ENCODE measurements around the gene REM2. TPM values are rescaled to one million over a fixed set of nuclear protein-coding genes. Genes with fewer than 3 reads are reported as not detected.

The REM2 gene
- total RNA-seq, 1 donor, result 0.09 TPM

- no peak for TF ChIP-seq CTCF (IDR thresholded peaks at IDR 0.05; ENCODE audit: insufficient read depth, low read length)
- no peak for DNase-seq (ENCODE audit: low read depth)
- H3K4me3 ChIP-seq (ENCODE audit: low read depth, low read length), result no peak overlapping the region
These were observed 38.0 kb upstream of the REM2 start for GRCh38 chr14:22845103-22845394.

- no peak for DNase-seq (ENCODE audit: low read depth)
- no peak overlapping the region for H3K4me3 ChIP-seq (ENCODE audit: low read depth, low read length)
- no peak for TF ChIP-seq CTCF (IDR thresholded peaks at IDR 0.05; ENCODE audit: insufficient read depth, low read length)
These were observed 37.0 kb upstream of the REM2 start for GRCh38 chr14:22845821-22846625.

DNA sequence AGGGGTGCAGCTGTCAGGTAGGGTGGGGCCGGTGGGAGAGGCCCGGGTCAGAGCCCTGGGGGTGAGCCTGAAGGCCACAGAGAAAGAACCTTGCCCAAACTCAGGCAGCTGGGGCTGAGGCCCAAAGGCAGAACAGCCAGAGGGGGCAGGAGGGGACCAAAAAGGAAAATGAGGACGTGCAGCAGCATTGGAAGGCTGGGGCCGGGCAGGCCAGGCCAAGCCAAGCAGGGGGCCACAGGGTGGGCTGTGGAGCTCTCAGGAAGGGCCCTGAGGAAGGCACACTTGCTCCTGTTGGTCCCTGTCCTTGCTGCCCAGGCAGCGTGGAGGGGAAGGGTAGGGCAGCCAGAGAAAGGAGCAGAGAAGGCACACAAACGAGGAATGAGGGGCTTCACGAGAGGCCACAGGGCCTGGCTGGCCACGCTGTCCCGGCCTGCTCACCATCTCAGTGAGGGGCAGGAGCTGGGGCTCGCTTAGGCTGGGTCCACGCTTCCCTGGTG lies 36.2 kb upstream of the REM2 start:
- no peak for DNase-seq (ENCODE audit: low read depth)

GRCh38 chr14:22847661-22848341 lies 35.2 kb upstream of the REM2 start:
- TF ChIP-seq CTCF (IDR thresholded peaks at IDR 0.05; ENCODE audit: insufficient read depth, low read length), result peak; percentile 33
- DNase-seq (ENCODE audit: low read depth), result peak; percentile 78
- H3K4me3 ChIP-seq (ENCODE audit: low read depth, low read length), result peak overlapping the region; percentile 31

More for the DNA sequence above, 36.2 kb upstream of the REM2 start:
- peak; percentile 20 for TF ChIP-seq CTCF (IDR thresholded peaks at IDR 0.05; ENCODE audit: insufficient read depth, low read length)
- no peak overlapping the region for H3K4me3 ChIP-seq (ENCODE audit: low read depth, low read length)

GRCh38 chr14:22848351-22849164 lies 34.5 kb upstream of the REM2 start:
- no peak for TF ChIP-seq CTCF (IDR thresholded peaks at IDR 0.05; ENCODE audit: insufficient read depth, low read length)
- H3K4me3 ChIP-seq (ENCODE audit: low read depth, low read length), result peak overlapping the region; percentile 40
- peak; percentile 99 for DNase-seq (ENCODE audit: low read depth)

GRCh38 chr14:22849212-22849819 lies 33.7 kb upstream of the REM2 start:
- peak; percentile 91 for DNase-seq (ENCODE audit: low read depth)
- TF ChIP-seq CTCF (IDR thresholded peaks at IDR 0.05; ENCODE audit: insufficient read depth, low read length), result no peak
- peak overlapping the region; percentile 17 for H3K4me3 ChIP-seq (ENCODE audit: low read depth, low read length)
